Germinal center (tissue), 1 donor: ENCODE measurements around the gene SLC19A3.
"Not testable (repeated sequence)": the region's sequence is repeated elsewhere in the genome, so short reads cannot be mapped to it uniquely, and the experiment has no call there.

ENCODE experiments used
- DNase-seq: peaks from one replicate; pipeline ENCODE4 v3.0.0; 2012; ENCODE audit warnings: mixed read lengths, low spot score

SLC19A3 gene

DNA sequence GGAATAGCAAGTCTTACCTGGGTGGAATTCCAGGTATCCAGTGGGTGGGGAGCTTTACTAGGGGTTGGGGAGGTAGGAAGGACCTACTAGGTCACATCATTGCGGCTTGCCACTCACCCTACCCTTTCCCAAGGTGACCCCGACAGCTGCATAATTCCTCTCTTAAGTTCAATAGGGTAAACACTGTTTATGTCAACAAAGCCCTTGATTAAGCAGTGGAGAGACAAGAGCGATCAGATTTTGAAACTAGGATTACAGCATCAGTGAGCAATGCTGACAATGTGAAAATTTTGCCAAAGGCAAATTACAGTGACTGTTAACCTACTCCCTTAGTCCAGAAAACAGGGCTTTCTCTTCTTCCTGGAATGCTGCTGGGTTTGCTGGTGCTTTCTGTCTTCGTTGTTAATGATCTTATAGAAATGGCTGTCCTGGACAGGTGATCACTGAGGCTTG is 14.5 kb downstream of the SLC19A3 start:
- DNase-seq, result no peak

DNA sequence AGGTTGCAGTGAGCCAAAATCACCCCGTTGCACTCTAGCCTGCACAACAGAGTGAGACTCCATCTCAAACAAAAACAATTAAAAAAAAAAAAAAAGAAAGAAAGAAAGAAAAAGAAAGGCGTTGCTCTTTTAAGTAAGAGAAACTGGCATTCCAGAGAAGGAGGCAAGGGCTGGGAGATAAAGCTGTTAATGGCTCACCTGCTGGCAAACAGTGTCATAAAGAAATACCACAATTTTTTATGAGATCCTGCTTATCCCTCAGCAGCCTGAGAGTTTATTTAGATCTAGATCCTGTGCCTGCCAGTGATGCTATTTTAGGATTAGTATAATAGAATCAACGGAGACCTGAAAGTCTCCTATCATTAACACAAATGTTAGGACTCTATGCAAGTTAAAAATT is 16.3 kb downstream of the SLC19A3 start:
- DNase-seq, result no peak

DNA sequence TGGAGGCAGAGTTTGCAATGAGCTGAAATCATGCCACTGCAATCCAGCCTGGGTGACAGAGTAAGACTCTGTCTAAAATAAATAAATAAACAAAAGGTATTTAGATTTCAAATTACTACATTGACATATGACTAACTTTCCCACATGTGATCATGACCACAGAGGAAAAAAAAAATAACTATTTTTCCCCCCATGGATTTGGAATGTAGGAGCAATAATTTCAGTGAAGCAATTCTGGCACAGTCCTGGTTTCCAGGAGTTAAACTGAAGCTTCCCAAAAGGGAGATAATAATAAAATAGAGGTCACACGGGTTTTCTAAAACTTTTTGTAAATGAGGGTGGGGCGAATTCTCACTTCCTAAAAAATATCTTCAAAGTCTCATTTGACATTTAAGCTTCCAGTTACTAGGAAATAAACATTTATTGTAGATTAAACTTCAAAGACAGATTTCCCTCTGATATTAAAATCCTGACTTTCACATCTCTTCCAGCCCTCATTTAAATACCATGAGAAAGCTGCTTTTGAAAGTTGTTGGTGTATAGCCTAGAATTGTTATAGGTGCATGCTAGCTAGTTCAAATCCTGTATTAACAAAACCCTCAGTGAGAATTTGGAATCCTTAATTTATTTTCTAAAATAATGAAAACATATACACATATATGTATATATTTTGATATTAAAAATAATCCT is 20.7 kb downstream of the SLC19A3 start:
- DNase-seq, result no peak

DNA sequence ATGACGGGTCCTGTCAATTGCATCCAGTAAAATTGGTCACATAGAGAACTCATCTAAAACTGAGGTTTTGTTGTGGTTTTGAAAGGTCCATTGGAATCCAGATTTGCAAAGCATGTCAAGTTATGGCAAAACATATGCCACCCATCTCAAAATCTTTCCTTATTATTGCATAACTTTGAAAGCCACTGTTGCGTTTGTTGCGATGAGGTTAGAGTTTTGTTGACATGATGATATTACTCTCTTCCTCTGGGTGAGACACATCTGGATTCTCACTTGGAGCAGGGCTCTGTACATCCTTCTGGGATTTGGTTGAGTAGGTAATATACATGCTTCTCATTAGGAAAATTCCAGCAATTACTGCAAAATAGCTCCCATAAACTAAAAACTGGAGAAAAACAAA is 30.6 kb downstream of the SLC19A3 start:
- DNase-seq, result no peak

DNA sequence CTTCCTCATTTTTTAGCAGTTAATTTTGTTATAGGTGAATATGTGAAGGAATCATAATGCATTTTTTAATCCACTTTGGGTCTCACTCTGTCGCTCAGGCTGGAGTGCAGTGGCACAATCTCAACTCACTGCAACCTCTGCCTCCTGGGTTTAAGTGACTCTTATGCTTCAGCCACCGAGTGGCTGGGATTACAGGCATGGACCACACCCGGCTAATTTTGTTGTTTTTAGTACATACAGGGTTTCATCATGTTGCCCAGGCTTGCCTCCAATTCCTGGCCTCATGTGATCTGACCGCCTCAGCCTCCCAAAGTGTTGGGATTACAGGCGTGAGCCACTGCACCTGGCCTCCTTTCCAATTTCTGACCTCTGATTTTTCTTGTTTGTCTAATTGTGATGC is 33.6 kb downstream of the SLC19A3 start:
- no peak for DNase-seq

DNA sequence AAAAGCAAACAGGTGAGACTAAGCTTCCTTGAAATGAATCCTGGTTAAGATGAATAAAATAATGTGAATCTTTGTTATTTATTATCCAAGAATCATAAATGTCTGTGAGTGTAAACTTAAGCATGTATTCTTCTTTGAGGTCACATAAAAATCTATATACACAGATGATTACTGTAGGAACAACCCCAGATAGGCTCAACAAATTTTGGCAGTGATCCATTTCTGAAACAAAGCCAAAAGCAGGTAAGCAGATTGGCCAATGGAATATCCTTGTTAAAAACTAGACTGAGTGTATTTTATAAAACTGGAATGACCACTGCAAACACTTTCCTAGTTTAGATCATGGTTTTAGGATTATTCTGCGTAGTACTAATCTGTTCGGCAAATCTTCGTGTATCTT is 39.9 kb downstream of the SLC19A3 start:
- DNase-seq, result no peak

DNA sequence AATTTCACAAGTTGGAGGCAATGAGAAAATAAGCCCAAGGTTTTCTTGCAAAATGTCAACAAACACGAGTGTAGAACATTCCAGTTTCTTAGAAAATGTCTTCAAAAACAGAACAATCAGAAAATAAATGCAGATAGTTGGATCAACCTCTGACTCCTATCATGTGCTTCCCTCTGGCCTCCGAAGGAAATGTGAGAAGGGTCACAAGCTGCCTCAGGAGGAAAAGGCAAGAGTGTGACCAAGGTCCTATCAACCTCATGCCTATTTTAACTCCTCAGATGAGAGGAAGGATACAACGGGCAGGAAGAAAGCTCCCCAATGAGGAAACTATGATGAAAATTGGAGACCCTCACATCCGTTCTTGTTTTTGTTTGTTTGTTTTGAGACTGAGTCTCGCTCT is 43.3 kb downstream of the SLC19A3 start:
- no peak for DNase-seq

DNA sequence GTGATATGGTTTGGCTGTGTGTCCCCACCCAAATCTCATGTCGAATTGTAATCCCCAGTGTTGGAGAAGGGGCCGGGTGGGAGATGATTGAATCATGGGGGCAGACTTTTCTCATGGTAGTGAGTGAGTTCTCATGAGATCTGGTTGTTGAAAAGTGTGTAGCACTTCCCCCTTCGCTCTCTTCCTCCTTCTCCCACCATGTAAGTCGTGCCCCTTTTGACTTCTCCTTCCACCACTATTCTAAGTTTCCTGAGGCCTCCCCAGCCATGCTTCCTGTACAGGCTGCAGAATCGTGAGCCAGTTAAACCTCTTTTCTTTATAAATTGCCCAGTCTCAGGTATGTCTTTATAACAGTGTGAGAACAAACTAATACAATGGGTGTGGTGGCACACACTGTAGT is 44.2 kb downstream of the SLC19A3 start:
- not testable (repeated sequence) for DNase-seq

DNA sequence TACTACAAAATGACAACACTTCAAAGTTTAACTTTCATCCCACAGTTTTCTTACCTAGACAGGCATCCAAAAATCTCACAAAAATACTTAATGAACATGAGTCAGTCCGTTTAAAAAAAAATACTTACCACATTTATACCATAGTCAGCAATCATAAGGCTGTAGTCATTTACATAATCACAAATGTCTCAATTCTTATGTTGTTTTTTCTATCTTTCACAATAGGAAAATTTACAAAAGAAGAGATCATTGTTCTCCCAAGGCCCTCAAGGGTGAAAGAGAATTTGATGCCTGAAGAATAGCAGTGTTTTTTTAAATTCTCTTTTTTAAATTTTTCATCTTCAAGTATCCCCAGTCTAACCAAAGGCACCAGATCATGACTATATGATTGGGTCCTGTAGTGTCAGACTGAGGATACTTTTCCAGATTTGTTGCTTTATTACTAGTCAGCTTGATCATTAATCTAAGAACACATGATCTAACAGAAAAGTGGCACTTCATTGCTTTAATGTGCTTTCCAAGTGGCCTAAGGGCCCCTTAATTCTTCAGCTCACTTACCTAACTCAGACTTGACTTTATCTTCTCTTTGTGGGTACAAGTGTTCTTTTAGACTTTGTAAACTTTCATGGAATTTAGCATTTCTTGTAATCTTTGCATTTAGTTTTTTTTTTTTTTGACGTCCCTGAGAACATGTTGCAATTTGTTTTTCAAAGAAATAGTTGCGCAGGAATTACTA is 46.5 kb downstream of the SLC19A3 start:
- no peak for DNase-seq

DNA sequence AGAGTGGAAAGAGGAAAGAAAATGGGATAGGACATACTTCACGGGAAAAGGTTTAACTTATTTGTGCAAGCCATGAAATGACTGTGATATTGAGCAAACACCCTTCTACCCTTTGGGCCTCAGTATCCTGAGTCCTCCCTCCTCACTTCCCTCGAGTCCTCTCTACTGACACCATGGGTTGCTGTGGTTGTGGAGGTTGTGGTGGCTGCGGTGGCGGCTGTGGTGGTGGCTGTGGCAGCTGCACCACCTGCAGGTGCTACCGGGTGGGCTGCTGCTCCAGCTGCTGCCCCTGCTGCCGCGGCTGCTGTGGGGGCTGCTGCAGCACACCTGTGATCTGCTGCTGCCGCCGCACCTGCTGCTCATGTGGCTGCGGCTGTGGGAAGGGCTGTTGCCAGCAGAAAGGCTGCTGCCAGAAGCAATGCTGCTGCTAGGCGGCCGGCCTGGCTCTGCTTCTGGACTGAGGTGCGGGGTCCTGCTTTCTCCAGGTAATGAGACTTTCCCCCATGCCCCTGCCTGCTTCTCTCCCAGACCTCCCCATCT is 51.1 kb downstream of the SLC19A3 start, which contains the start of gene SCYGR5:
Gene SCYGR5, plus strand, starts transcription at position 174 of the 540 bp plus-strand sequence. Its CDS starts 0 bp downstream, at position 174.
- not testable (repeated sequence) for DNase-seq

DNA sequence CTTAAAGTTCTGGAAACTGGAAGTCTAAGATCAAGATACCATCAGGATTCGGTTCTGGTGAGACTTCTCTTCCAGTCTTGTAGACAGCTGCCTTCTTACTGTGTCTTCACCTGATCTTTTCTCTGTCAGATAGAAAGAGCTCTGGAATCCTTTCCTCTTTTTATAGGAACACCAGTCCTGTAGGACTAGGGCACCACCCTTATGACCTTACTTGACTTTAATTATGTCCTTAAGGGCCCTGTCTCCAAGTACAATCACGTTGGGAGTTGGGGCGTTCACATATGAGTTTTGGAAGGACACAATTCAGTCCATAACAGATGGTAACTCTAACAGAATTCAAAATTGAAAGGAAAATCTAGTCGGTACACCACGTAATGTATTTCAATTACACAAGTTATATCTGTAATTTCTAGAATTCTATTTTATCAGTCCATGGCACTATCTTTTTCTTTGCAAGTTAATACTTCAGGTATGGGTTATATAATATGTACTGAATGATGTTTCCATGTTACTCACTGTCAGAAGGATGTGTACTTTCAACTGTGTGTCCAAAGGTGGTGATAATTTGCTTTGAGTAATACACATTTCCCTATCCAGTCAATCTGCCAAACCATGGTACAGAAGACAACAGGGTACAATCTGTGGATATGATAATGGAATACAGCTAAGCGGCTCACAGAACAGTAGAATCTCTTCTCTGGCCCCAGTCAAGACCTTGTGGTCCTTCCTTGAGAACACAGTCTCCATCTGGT is 52.5 kb downstream of the SLC19A3 start:
- DNase-seq, result no peak

DNA sequence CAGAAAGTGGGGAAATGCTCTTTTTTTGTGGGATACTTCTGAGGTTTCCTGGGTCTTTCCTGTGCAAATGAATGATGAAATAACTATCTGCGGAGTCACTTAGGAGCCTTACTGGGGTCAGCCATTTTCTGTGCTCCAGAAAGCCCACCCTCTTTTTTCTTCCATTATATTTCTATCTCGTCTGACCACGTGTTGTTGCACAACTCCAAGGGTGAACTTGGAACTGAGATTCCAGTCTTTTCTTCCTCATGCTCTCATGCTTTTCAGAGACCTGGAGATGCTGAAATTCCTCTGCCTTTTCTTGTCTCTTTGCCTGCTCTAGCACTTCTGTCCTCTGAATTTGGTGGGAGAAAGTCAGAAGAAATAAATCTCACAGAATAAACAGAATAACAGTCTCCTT is 56.0 kb downstream of the SLC19A3 start:
- no peak for DNase-seq

DNA sequence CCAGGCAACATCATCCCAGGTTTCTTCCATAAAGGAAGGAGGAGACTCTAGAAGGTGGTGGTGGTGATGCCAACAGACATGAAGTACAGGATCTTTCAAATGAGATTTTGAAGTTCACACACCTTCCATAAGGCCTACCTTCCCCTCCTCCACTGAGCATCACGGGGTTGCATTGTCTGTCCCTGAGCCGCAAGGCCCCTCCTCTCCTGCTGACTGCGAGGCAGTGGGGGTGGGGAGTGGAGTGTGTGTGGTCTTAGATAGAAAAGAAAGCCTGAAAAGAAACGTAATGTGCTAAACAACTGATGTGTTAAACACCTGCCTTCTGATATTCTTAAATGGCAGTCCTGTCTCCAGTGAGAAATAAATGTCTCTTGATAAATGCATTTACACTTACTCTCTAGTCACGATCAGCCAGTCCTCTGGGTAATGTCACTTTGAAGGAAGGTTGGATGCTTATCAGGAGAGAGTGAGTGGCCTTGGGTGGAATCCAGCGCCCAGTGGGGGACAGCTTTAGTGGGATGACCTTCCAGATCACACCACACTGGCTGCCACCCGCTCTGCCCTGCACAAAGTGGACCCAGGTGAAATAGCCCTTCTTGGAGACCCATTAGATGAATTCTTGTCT is 56.7 kb downstream of the SLC19A3 start:
- DNase-seq, result no peak

DNA sequence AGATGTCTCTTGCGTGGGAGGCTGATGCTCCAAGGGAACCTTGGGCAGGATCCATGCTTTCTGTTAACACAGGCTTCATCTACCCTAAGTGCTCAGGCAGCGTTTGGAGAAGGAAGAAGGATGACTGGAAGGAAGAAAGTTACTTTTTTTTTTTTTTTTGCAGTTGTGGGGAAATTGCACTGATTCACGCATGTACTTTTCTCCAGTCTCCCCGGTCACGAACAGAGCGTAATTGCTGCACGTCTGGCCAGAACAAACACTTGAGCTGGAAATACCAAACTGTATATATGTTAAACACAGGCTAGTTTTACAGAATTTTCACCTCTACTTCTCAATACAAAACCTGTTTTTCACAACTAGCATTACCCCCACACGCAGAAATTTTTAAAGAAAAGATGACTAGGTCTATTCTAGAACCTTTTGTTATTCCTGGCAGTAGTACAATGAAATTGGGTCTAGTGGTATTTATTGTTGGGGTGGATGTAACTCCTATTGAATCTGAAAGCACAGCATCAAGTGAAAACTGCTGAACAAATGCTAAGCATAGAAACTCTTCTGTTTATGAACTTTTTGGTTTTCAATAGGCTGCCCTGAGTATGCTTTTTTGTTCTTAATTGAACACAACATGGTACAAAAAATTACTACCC is 60.5 kb downstream of the SLC19A3 start:
- no peak for DNase-seq

DNA sequence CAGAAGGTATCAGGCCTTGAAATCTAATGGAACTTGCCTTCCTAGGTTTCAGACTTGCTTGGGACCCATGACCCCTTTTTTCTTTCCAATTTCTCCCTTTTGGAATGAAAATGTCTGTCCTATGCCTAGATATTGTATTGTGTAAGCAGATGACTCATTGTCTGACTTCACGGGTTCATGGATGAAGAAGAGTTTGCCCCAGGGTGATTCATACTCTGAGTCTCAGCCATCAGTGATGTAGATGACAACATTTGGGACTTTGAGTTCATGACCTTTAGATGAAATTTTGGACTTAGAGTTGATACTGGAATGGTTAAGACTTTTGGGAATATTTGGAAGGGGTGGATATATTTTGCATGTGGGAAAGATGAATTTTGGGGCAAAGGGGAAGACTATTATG is 62.4 kb downstream of the SLC19A3 start:
- no peak for DNase-seq

DNA sequence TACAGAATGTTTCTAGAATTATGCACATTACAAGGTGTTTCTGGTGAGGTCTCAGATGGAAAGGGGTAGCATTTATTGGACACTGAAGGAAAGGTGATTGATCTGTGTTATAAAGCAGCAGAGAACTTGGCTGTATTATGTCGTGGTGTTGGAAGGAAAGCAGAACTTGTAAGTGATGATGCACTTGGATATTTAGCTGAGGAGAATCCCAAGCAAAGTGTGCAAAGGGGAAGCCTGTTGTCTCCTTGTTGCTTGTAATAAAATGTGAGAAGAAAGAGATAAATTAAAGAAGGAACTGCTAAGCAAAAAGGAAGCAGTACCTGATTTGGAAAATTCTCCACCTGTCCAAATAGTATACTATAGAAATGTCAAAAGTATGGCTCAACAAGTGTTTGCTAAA is 63.4 kb downstream of the SLC19A3 start:
- DNase-seq, result no peak

DNA sequence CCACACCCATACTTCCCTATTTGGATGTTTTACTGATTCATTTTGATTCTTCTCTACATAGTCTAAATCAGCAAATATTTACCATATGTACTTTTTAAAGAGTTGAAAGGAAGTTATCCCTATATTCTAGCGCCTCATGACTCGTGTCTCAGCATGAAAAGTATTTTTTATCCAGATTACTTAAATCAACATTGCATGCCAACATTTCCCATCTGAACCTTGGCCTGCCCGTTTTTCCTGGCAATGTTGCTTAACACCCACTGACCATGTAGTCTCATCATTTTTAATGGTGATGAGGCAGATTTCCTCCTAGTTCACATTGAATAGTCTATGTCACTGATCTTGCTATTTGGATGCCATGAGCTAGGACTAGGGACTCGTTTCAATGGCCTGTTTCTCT is 64.4 kb downstream of the SLC19A3 start:
- no peak for DNase-seq

DNA sequence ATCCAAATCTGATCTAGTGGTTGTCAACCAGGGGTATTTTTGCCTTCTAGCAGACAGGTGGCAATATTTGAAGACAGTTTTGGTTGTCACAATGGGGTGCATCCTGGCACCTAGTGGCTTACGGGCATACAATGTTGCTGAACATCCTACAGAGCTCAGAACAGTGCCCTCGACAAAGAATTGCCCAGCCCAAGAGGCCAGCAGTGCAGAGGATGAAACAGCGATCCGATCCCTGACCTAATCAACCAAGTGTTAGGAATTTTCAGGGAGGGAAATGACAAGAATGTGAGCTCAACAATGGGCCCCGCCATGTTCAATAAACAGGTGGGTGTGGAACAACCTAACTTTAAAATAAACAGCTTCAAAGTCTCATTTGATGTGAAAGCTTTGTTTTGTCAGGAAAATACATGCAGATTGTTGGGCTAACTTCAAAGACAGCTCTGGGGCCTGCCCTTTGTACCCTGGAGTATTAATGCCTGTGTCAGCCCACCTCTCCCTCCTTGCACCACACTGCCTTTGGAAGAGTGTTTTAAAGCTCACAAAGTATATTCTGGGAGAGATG is 73.8 kb downstream of the SLC19A3 start:
- DNase-seq, result no peak

DNA sequence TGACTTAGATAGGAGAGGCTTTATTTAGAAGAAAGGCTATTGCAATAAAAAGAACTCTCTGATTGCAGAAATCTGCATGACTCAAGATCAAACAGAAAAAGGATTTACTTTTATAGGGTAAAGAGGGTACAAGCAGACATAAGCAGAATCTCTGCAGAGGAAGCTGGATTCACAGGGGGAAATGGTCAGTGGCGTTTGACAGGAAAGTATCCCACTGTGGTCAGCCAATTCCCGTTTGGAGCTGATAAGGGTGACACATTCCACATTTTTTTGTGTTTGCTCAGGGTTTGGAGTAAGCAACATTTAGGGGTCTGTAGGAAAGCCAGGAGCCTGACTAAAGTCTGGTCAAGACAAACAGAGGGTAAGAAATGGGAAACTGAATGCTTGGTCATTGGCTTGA is 75.2 kb downstream of the SLC19A3 start:
- DNase-seq, result no peak

DNA sequence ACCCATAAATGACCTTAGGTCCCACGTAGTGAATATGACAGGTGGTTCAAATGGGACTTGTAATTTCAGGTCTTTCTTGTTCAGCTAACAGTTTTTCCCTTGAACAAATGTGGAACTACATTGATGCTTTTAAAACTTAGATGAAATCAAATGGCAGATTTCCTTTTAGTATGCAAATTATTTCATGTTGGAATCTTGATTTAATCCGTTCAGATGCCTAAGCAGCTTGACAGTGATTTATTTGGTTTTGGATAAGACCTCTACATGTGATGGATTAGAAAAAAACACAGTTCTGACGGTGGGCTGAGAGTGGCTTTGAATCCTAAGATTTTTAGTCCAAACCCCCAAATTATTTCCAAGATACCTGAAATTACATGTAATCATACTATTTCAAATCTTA is 83.6 kb downstream of the SLC19A3 start:
- no peak for DNase-seq
